Hair follicular keratinocyte (primary cell): Measurements from ENCODE around the gene IRGC. TPM values are rescaled to one million over a fixed set of nuclear protein-coding genes. Genes with fewer than 3 reads are reported as not detected.

ENCODE experiments used
- total RNA-seq: library from RNA; depleted of rRNA; stranded (reverse); fragments of >200 nt; gene quantifications from 2 replicates; pipeline ENCODE4 v1.2.3, GENCODE V29; 2015

The IRGC gene, protein sequence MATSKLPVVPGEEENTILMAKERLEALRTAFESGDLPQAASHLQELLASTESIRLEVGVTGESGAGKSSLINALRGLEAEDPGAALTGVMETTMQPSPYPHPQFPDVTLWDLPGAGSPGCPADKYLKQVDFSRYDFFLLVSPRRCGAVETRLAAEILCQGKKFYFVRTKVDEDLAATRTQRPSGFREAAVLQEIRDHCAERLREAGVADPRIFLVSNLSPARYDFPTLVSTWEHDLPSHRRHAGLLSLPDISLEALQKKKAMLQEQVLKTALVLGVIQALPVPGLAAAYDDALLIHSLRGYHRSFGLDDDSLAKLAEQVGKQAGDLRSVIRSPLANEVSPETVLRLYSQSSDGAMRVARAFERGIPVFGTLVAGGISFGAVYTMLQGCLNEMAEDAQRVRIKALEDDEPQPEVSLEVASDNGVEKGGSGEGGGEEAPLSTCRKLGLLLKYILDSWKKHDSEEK
- total RNA-seq, result not detected in 2 replicates

DNA sequence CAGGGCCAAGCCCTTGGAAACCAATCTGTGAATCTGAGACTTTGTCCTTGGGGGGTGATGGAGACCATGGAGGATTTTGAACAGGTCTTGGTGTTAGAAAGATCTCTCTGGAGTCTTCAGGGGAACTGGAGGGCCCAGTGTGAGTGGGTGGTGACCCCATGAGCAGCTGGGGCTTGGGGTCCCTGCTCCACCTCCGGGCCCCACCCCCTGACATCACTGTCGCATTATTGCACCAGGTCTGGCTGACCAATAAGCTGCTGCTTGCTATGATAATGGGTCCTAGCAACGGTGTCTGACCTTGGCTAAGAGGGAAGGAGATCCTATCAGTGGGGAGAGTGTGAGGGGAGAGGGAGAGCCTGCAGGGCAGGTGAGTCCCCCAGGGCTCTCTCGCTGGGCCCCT is at the start of gene IRGC:
Gene IRGC, plus strand, starts transcription at position 301 of the 400 bp plus-strand sequence. CDS start 2,483 bp downstream, outside the sequence.

DNA sequence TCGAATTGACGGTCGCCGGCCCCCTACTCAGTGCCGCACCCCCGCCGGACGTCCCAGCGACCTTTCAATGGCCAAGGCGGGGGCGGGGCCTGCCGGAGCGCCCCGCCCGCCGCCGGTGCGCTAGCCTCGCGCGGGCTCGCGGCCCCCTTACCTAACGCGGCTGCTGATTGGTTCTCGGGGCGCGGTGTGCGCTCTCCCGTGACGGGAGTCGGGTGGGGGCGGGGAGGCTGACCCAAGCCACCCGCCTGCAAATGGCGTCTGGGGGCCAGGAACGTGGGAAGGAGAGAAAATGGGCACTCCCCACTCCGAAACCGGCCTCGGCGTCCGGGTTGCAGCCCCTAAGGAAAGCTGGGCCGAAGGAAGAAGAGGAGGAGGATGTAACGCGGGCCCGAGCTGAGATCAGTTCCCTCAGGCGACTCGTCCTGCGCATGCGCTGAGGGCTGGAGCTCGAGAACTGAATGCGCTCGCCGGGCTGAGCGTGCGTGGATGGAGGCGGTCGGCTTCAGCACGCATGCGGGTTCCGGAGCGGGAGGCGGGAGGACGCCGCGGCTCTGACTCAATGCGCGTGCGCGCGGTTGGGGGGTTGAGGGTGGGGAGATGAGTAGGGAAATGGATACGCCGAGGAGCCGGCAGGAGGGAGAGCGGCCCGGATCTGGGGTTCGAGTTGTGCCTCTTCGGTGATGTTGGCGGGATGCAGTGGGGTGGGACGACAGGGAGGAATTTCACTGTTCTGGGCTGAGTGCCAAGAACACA is 38.8 kb downstream of the IRGC start, which contains the start of gene SMG9:
Gene SMG9, minus strand, starts transcription at position 460 of the 753 bp plus-strand sequence. CDS start 4,221 bp downstream, outside the sequence.

Other genes with a start within 250 kb of the IRGC start
- 15.8 and 25.2 TPM in 2 replicates for gene PHLDB3, start 211.3 kb upstream of the IRGC start, total RNA-seq
- gene ETHE1, start 188.9 kb upstream of the IRGC start, total RNA-seq, result 155 and 178 TPM in 2 replicates
- 0.08 TPM in 1 of 2 replicates, not detected in the other for gene ZNF575, start 182.9 kb upstream of the IRGC start, total RNA-seq
- 33.9 and 36.6 TPM in 2 replicates for gene XRCC1, start 140.5 kb upstream of the IRGC start, total RNA-seq
- 6.6 and 8.0 TPM in 2 replicates for gene PINLYP, start 140.3 kb upstream of the IRGC start, total RNA-seq
- gene IRGQ, start 119.9 kb upstream of the IRGC start, total RNA-seq, result 11.9 and 14.7 TPM in 2 replicates
- gene ZNF576, start 119.5 kb upstream of the IRGC start, total RNA-seq, result 13.0 and 14.0 TPM in 2 replicates
- not detected in 2 replicates for gene SRRM5, start 104.0 kb upstream of the IRGC start, total RNA-seq
- gene ZNF428, start 96.4 kb upstream of the IRGC start, total RNA-seq, result 21.2 and 23.7 TPM in 2 replicates
- gene CADM4, start 76.2 kb upstream of the IRGC start, total RNA-seq, result 4.5 and 6.8 TPM in 2 replicates
- gene PLAUR, start 45.9 kb upstream of the IRGC start, total RNA-seq, result 54.5 and 110 TPM in 2 replicates
- 12.8 and 23.1 TPM in 2 replicates for gene SMG9, start 38.9 kb downstream of the IRGC start, total RNA-seq
- gene KCNN4, start 64.9 kb downstream of the IRGC start, total RNA-seq, result 9.2 and 19.3 TPM in 2 replicates
- gene LYPD5, start 86.4 kb downstream of the IRGC start, total RNA-seq, result 2.6 and 4.1 TPM in 2 replicates
- 2.6 and 4.8 TPM in 2 replicates for gene ZNF283, start 111.2 kb downstream of the IRGC start, total RNA-seq
- gene ZNF404, start 167.9 kb downstream of the IRGC start, total RNA-seq, result 0.11 and 1.6 TPM in 2 replicates
- 4.9 and 5.2 TPM in 2 replicates for gene ZNF45, start 219.2 kb downstream of the IRGC start, total RNA-seq
- gene ZNF221, start 235.2 kb downstream of the IRGC start, total RNA-seq, result 1.1 and 1.9 TPM in 2 replicates